Panc1 (cell line): ENCODE measurements around the gene CXCL1. TPM values are rescaled to one million over a fixed set of nuclear protein-coding genes. Genes with fewer than 3 reads are reported as not detected.

Experiments used
- ATAC-seq: fragments of 200-7000 bp; cut with Tn5 transposase; 2 replicates; pipeline ENCODE4 v1.9.1; 2020; ENCODE audit warnings: mild to moderate bottlenecking, moderate library complexity
- BruUV-seq: library from RNA; stranded (reverse); fragments of 400-500 nt; replicated peaks from 2 replicates; lab custom pipeline; 2021; lab: Mats Ljungman, UMichigan
- CTCF ChIA-PET: fragments of 300-600 bp; sonication (Branson Sonifier 250); formaldehyde crosslinking; loops from one replicate; lab custom pipeline; 2022; ENCODE audit warnings: antibody characterized with exemption; lab: Charles Lee
- POLR2A ChIA-PET: fragments of 300-600 bp; sonication (Branson Sonifier 250); formaldehyde crosslinking; loops from one replicate; lab custom pipeline; 2022; ENCODE audit warnings: antibody characterized with exemption; lab: Charles Lee
- DNase-seq: peaks from one replicate; pipeline ENCODE4 v3.0.0-alpha.2; 2010; ENCODE audit warnings: low read depth, low spot score
- H3K27ac ChIP-seq: 2 replicates; pipeline ENCODE4 v1.5.1; 2011; ENCODE audit warnings: mild to moderate bottlenecking, low read length, inconsistent platforms
- H3K27me3 ChIP-seq: fragments of 200-500 bp; sonication (Bioruptor generic); 2 replicates; pipeline ENCODE4 v1.6.0; 2014; ENCODE audit warnings: low read length, inconsistent platforms; ENCODE audit not compliant: control insufficient read depth, insufficient read depth
- H3K36me3 ChIP-seq: fragments of 200-500 bp; sonication (Bioruptor generic); 2 replicates; pipeline ENCODE4 v1.5.1; 2014; ENCODE audit warnings: inconsistent platforms, mild to moderate bottlenecking, low read length, moderate library complexity; ENCODE audit not compliant: control insufficient read depth, insufficient read depth
- H3K4me1 ChIP-seq: 2 replicates; pipeline ENCODE4 v1.5.1; 2011; ENCODE audit warnings: inconsistent platforms, mild to moderate bottlenecking, low read length, moderate library complexity; ENCODE audit not compliant: control insufficient read depth, insufficient read depth
- H3K4me3 ChIP-seq, 2 experiments: 2 replicates each; pipeline ENCODE4 v1.5.1; 2011 to 2012; ENCODE audit warnings: low read depth in 2 of 2, low read length in 2 of 2, mild to moderate bottlenecking in 2 of 2, inconsistent platforms in 1 of 2, moderate library complexity in 1 of 2
- H3K9me3 ChIP-seq: fragments of 200-500 bp; sonication (Bioruptor generic); 2 replicates; pipeline ENCODE4 v1.5.1; 2014; ENCODE audit warnings: low read depth, mild to moderate bottlenecking, inconsistent platforms, low read length, moderate library complexity; ENCODE audit not compliant: control insufficient read depth, insufficient read depth
- POLR2AphosphoS5 ChIP-seq: IDR thresholded peaks from 2 replicates; pipeline ENCODE4 v1.6.1; 2012; ENCODE audit warnings: mild to moderate bottlenecking, low read depth, low read length, moderate library complexity
- SIN3A ChIP-seq: IDR thresholded peaks from 2 replicates; pipeline ENCODE4 v1.6.1; 2012; ENCODE audit warnings: low read depth, mild to moderate bottlenecking, low read length, moderate library complexity, borderline replicate concordance; ENCODE audit not compliant: insufficient read depth
- TCF7L2 ChIP-seq: IDR thresholded peaks from 2 replicates; pipeline ENCODE4 v1.6.1; 2011; ENCODE audit warnings: mild to moderate bottlenecking, low read depth, low read length, inconsistent platforms
- in situ Hi-C: cut with HindIII; loops from 2 replicates; pipeline ENCODE4 v1.10.0; 2016; ENCODE audit warnings: low sequenced_read_pairs, low pct_unique_long_range_greater_than_20kb
- intact Hi-C: fragments of 100-400 bp; cut with micrococcal nuclease; formaldehyde crosslinking; loops from one replicate; pipeline ENCODE4 v1.10.0; 2022; ENCODE audit not compliant: unreplicated experiment
- total RNA-seq: library from RNA; stranded (reverse); gene quantifications from one replicate; pipeline ENCODE4 v1.2.1, GENCODE V29; 2021; ENCODE audit not compliant: unreplicated experiment
- TF ChIP-seq, protein P1 (sequence below), 2 experiments: IDR thresholded peaks; 2 replicates each; pipeline ENCODE4 v1.6.1; 2011 to 2012; ENCODE audit warnings: low read depth in 2 of 2, control low read depth in 1 of 2, low read length in 1 of 2, mild to moderate bottlenecking in 1 of 2, moderate library complexity in 1 of 2; ENCODE audit not compliant: insufficient read depth in 1 of 2
- TF ChIP-seq, protein P2 (sequence below): fragments of 450-650 bp; IDR thresholded peaks from 2 replicates; pipeline ENCODE4 v1.5.1; 2017; ENCODE audit warnings: mild to moderate bottlenecking

CXCL1 gene
- total RNA-seq, 1 experiment from 2014 or later, result 12.8 TPM

DNA sequence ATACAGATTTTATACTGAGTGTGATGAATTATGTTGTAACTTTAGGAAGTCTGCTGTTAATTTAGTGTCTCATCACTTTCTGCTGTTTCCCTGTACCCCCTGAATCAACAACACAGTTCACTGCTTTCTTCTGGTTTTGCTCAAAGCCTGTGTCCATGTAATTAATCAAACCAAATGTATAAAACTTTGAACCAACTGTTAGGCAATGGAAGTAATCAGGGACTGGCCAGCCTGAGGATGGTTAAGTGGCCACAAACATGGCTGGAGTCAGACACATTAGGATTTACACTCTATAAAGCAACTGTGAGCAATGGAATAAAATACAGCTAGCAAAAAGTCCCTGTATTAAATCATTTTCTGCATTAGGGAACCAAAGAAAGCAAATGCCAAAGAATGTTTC is 42.6 kb downstream of the CXCL1 start:
- Histone ChIP-seq H3K9me3 (no peaks in the 10 kb centered on the region), H3K27ac (no peak overlapping the region), H3K4me1 (no peaks in the 10 kb centered on the region), H3K4me3 (no peak overlapping the region), H3K27me3 (no peaks in the 10 kb centered on the region), H3K36me3 (no peaks in the 10 kb centered on the region)
- no peak for DNase-seq
- no peak for ATAC-seq
- intact Hi-C loops (no loop called here), in situ Hi-C loops (no loop called here)
- ChIA-PET CTCF (no interaction called here), POLR2A (no interaction called here)
- no TSS peak for BruUV-seq
- no peak for TF ChIP-seq POLR2AphosphoS5
- TF ChIP-seq SIN3A, result no peak
- no peak for TF ChIP-seq TCF7L2
- TF ChIP-seq, protein P1, sequence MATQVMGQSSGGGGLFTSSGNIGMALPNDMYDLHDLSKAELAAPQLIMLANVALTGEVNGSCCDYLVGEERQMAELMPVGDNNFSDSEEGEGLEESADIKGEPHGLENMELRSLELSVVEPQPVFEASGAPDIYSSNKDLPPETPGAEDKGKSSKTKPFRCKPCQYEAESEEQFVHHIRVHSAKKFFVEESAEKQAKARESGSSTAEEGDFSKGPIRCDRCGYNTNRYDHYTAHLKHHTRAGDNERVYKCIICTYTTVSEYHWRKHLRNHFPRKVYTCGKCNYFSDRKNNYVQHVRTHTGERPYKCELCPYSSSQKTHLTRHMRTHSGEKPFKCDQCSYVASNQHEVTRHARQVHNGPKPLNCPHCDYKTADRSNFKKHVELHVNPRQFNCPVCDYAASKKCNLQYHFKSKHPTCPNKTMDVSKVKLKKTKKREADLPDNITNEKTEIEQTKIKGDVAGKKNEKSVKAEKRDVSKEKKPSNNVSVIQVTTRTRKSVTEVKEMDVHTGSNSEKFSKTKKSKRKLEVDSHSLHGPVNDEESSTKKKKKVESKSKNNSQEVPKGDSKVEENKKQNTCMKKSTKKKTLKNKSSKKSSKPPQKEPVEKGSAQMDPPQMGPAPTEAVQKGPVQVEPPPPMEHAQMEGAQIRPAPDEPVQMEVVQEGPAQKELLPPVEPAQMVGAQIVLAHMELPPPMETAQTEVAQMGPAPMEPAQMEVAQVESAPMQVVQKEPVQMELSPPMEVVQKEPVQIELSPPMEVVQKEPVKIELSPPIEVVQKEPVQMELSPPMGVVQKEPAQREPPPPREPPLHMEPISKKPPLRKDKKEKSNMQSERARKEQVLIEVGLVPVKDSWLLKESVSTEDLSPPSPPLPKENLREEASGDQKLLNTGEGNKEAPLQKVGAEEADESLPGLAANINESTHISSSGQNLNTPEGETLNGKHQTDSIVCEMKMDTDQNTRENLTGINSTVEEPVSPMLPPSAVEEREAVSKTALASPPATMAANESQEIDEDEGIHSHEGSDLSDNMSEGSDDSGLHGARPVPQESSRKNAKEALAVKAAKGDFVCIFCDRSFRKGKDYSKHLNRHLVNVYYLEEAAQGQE (IDR thresholded peaks at IDR 0.05; ENCODE audit: insufficient read depth in 1 of 2, low read depth in 2 of 2, low read length in 1 of 2), result no peak
- TF ChIP-seq, protein P2, sequence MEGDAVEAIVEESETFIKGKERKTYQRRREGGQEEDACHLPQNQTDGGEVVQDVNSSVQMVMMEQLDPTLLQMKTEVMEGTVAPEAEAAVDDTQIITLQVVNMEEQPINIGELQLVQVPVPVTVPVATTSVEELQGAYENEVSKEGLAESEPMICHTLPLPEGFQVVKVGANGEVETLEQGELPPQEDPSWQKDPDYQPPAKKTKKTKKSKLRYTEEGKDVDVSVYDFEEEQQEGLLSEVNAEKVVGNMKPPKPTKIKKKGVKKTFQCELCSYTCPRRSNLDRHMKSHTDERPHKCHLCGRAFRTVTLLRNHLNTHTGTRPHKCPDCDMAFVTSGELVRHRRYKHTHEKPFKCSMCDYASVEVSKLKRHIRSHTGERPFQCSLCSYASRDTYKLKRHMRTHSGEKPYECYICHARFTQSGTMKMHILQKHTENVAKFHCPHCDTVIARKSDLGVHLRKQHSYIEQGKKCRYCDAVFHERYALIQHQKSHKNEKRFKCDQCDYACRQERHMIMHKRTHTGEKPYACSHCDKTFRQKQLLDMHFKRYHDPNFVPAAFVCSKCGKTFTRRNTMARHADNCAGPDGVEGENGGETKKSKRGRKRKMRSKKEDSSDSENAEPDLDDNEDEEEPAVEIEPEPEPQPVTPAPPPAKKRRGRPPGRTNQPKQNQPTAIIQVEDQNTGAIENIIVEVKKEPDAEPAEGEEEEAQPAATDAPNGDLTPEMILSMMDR, result no peak

DNA sequence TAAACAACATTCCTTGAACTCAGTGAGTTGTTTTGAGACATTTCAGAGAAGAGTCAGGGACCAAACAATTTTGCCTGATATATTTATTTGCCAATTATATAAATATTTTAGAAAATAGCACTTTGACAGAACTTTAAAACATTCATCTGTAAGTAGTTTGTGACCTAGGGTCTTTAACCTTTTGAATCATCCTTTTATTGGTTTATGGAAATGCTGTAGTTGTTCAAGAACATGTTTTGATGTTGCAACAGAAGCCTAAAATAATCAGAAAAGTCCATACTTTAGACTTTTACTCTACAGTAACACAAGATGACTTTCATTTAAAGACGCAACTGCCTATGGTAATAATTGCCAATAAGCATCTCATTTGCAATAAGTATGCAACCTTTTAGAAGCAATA is 43.0 kb downstream of the CXCL1 start:
- ChIA-PET POLR2A (no interaction called here), CTCF (no interaction called here)
- Histone ChIP-seq H3K9me3 (no peaks in the 10 kb centered on the region), H3K4me3 (no peak overlapping the region), H3K4me1 (no peaks in the 10 kb centered on the region), H3K27ac (no peak overlapping the region), H3K27me3 (no peaks in the 10 kb centered on the region), H3K36me3 (no peaks in the 10 kb centered on the region)
- intact Hi-C loops, result no loop called here
- in situ Hi-C loops, result no loop called here
- no TSS peak for BruUV-seq
- ATAC-seq, result no peak
- TF ChIP-seq TCF7L2 (no peak), SIN3A (no peak), POLR2AphosphoS5 (no peak)
- TF ChIP-seq, protein P2, result no peak
- TF ChIP-seq, protein P1 (IDR thresholded peaks at IDR 0.05; ENCODE audit: insufficient read depth in 1 of 2, low read depth in 2 of 2, low read length in 1 of 2), result no peak
- no peak for DNase-seq
